Raji (cell line): Measurements from ENCODE around the gene KIF16B.

Source experiments
- POLR2A ChIP-seq: IDR thresholded peaks from 2 replicates; pipeline ENCODE4 v1.6.1; 2011; ENCODE audit warnings: low read depth, low read length, control low read depth; ENCODE audit not compliant: insufficient read depth

Gene KIF16B

DNA sequence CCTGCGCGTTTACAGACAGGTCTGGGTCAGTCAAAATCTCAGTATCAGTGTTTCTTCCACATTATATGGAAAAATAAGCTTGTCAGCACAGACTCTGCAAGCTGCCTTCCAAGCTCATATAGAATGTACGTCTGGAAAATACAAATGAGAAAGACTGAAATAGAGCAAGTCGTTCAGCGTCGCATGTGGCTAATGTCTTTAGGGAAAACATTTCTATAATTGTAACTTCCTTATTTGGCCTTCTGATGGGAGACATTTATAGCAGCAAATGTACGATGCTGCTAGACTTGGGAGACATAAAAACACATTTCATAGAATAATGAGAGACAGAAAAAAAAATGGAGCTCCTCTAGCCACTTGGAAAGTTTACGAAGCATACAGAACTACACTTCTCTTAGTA lies 122.2 kb downstream of the KIF16B start:
- TF ChIP-seq POLR2A, result no peak

DNA sequence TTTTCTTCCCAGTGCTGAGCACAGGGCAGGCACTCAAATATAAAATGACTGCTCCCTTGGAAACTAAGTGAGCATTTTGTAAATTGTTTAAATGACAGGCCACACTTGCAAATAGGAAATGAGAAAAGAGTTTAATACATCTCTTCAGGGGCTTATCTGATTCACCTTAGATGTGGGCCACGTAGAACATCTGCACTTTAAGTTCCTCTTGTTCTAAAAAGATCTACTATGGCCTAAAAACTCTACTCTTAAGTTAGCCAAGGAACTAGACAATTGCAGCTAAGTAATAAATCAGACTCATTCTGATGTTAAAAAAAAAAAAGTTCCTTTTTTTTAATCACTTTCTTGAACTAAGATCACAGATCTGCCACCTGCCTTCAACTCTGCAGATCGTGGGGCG lies 126.3 kb downstream of the KIF16B start:
- no peak for TF ChIP-seq POLR2A

DNA sequence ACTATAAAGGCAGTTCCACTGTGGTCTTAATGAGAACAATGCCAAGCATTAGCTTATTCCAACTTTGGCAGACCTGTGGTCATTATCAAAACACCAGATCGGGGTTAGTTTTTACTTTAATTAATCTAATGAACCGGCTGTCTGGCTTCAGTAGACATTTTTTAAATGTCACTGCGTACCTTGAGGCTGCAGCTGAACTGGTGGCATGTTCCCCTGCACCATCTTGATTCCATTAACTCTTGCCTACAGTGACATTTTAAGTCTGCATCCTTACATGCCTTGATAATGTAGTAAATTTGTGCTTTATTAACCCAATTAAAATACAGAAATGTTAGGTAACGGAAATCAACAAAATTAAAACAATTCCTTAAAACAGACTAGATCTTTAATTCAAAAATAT lies 127.0 kb downstream of the KIF16B start:
- no peak for TF ChIP-seq POLR2A

DNA sequence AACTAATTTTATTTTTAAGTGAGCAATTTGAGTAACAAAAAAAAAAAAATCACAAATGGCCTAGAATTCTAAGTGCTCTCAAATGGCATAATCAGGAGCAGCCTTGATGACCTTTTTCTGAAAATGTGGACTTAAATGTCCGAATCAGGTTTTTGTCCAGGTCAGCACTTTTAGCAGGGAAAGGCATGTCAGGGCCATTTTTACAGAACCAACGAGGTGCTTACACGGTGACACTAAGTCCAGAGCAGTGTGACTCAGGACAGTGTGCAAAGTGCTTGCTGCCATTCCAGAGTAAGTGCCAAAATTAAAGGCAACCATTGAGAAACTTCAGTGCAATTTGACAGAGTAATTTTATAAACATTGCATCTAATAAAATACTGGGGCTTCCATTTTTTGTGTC lies 127.8 kb downstream of the KIF16B start:
- TF ChIP-seq POLR2A, result no peak

DNA sequence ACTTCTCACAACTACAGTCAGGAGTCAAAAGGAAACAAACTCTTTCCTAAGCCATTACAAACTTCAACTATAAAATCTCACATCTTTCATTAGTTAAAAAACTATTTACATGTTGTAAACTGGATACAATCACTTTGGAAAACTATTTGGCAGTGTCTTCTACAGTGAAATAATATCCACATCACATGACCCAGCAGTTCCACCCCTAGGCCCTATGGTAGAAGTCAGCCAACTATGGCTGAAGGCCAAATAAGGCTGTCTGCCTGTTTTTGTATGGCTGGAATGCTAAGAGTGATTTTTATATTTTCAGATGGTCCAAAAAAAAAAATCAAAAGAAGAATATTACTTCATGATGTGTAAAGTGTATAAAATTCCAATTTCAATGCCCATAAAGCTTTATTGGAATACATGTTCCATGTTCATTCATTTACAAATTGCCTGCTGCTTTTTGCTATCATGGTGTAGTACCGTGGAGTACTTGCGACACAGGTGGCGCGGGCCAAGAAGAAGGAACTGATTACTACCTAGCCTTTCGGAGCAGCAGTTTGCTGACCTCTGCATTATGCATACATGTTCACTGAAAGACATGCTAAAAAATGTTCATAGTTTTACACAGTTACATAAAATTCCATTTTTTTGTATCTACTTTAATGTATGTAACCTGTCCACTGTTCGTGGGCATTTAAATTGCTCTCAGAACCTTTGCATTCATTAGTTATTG lies 129.0 kb downstream of the KIF16B start:
- no peak for TF ChIP-seq POLR2A

DNA sequence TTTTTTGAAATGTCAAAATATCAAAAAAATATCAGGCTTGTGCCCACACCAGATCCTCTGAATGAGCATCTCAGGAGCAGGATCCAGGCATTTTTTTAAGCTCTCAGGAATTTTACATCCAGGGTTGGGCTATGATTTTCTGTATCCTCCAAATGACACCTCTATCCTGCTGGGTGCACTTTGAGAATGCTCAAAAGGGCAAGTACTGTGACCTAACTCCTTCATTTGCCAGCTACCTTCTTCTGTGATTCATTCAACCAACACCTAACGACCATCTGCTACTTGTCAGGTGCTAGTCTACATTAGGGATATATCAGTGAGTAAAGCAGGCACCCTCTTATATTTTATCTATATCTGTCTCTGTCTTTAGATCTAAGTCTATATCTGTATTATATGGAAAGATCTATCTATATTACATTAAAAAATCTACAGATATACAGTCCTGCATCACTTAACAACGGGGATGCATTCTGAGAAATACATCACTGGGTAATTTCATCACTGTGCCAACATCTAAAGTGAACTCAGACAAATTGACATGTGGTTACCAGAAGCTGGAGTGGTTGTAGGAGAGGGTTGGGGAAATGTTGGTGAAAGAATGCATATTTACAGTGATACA lies 131.6 kb downstream of the KIF16B start:
- TF ChIP-seq POLR2A, result no peak

DNA sequence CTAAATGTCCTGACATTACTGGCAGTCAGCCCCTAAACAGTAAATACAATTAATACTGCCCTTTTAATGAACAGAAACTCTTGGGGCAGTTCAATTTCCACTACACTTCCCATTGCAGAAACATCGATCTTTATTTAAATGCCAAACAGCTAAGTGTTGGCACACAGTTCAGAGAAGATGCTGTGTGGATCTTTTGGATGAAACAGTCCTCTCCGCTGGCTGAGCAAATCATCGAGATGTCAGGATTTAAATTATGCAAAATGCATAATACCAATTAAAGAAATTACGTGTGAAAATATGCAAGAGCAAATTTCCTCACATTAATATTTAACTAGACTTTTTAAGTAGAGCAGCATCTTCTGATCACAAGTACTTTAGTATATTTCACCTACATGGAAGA lies 132.6 kb downstream of the KIF16B start:
- TF ChIP-seq POLR2A, result no peak

DNA sequence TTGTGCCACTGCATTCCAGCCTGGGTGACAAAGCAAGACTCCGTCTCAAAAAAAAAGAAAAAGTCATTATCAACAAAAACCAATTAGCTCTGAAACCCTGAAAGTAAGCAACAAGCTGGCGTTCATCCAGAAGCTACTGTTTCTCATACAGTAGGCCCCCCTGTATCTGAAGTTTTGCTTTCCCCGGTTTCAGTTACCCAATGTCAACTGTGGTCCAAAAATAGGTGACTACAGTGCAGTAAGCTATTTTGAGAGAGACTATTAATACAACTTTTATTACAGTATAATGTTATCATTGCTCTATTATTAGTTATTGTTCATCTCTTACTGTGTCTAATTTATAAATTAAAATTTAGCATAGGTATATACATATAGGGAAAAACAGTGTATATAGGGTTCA lies 135.1 kb downstream of the KIF16B start:
- TF ChIP-seq POLR2A, result no peak

DNA sequence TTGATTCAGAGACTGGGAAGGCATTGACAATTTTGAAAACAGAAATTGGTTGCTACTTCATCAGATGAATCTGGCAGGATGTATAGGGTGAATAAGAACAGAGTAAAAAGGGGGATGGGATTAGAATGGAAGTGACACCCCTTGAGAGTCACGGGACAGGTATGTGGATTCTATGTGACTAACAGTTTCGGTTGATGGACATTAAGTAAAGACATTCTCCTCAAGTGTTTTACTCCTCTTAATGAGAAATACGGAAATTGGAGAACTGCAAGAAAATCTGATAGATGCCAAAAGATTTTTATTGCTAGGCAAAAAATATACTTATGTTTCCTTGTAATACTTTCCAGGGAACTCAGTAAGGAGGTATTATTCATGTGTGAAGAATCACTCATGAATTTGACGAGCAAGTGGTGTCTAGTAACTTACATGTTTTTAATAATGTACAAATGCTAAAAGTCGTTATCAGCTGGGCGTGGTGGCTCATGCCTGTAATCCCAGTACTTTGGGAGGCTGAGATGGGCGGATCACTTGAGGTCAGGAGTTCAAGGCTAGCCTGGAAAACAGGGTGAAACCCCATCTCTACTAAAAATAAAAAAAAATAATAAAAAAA lies 135.8 kb downstream of the KIF16B start:
- no peak for TF ChIP-seq POLR2A

DNA sequence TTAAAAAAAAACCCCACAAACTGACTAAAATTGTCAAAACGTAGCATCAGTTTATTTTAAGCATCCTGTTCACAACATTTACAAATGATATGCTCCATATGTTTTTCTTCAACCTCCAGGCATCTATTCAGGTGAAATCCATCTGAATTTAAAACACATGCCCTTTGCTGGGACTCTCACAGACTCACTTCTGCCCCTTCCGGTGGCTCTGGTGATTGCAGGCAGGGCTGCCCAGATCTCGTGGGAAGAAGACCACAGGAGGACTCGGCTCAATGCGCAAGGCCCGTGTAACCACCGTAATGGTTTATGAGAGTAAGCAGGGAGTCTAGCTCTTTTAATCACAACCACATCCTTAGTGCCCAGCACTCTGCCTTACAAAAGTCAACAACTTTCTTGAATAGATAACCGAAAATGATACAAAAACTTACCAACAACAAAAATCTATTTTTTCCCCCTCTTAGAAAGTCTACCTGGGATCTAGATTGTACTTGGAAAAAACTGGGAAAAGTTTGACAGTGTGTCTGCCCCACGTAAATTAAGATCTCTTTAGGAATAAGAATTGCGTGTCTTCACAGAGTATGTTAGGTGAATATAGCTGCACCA lies 139.1 kb downstream of the KIF16B start:
- TF ChIP-seq POLR2A, result no peak

DNA sequence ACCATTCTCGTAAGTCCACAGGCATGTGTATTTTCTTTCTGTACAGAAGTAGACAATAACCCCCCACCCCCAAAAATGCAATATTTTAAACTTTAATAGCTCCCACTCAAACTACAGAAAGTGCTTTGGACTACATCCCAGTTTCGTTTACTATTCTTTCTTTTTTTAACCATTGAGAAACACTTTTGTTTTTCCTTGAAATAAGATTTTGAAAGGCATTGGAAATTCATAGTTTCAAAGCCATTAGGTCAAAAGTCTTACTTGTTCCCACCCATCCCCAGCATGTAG lies 140.0 kb downstream of the KIF16B start:
- TF ChIP-seq POLR2A, result no peak

DNA sequence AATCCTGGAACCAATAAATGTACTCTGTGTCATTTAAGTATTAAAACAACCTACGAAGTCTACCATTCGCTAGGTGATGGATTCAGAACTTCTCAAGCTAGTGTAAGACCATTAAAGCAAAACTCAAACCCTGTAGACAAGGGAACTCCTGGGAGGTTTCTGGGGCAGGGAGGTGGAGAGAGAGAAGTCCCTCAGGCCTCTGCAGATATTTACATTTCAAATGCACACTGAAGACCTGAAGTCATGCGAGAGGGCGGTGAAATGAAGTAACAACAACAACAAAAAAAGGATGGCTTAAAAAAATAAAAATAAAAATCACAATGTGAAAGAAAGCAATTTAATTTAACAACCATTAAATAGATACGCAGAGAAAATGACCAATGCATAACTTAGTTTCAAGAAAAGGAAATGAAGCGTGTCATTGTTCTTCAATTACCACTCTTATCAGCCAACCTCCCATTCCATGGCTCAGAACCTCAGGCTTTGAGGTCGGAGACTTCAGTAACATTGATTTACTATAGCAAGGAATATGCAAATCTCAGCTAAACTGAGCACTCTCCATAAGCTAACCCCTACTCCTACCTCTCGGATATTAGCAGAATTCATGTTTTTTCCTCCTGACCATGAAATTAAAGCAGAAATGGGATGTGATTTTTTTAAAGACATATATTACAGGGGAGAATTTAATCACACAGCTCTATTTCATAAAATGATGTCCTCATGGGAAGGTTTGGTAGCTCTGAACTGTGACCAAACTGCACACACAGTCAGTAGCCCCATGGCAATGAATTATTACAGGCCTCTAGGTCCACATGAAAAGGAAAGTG lies 140.6 kb downstream of the KIF16B start:
- TF ChIP-seq POLR2A, result no peak

DNA sequence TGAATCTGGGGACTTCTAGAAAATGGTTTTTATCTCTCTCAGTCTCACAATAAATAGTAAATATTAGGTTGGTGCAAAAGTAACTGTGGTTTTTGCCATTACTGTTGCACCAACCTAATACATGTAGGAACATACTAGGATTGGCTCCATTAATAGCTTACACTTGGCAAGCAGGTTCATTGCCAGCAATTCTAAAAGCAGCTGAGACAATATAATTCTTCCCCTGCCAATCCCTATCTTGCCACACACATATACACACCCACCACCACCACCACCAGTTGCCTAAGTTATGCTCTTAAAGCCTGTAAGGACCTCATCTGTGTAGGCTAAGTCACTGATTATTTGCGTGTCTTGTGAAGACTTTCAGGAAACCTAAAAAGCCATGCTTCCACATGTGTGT lies 145.1 kb downstream of the KIF16B start:
- no peak for TF ChIP-seq POLR2A

DNA sequence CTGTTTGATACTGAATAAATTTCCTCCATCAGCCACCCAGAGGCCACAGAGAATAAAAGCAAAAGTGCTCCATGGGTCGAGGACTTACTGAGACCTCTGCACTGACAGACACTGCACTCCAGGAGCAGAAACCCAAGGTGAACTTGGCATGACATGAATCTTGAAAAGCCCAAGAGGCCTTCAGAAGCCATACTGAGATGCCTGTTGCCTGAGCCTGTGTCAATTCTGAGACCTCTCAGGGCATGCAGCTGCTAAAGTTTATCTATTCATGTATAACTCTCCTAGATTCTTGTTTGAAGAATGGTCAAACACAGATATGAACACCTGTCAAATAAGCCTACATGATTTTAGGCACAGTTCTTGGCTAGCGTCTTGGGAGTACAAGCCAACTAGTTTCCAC lies 145.7 kb downstream of the KIF16B start:
- TF ChIP-seq POLR2A, result no peak

DNA sequence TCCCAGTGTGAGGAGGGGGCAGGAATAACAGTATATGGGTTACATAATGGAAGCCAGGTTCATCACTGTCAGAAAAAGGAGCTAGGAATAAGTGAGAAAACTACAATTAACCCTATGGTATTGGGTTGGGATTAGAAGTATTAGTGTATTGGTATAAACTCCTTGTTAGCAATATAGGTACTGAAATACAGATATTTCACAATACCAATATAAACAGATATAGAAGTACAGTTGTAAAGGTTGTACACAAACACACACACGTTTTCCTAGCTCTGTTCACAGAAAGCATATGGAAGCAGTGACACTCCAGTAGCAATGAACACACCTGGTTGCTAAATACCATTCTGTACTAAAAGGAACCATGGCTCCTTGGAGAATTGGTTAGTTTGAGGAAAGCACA lies 148.5 kb downstream of the KIF16B start:
- TF ChIP-seq POLR2A, result no peak
